ENCODE data around the gene SLC44A4.

Gene SLC44A4

DNA sequence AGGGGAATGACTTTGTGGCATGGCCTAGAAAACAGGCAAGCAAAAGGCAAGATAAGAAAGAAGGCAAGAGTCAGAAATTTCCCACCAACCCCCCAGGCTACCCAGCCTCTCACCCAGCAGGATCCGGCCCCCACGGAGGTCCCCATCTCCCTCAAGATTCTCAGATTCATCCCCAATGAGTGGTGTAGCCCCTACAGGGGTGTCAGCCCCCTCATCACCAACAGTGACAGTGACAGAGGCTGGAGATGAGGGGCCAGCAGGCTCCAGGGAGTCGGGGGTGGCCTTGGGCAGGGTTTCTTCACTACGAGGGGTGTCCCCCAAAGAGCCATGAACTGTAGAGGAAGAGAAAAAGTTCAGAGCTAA lies 17.7 kb upstream of the SLC44A4 start:
- TF ChIP-seq, protein P1, sequence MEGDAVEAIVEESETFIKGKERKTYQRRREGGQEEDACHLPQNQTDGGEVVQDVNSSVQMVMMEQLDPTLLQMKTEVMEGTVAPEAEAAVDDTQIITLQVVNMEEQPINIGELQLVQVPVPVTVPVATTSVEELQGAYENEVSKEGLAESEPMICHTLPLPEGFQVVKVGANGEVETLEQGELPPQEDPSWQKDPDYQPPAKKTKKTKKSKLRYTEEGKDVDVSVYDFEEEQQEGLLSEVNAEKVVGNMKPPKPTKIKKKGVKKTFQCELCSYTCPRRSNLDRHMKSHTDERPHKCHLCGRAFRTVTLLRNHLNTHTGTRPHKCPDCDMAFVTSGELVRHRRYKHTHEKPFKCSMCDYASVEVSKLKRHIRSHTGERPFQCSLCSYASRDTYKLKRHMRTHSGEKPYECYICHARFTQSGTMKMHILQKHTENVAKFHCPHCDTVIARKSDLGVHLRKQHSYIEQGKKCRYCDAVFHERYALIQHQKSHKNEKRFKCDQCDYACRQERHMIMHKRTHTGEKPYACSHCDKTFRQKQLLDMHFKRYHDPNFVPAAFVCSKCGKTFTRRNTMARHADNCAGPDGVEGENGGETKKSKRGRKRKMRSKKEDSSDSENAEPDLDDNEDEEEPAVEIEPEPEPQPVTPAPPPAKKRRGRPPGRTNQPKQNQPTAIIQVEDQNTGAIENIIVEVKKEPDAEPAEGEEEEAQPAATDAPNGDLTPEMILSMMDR (IDR thresholded peaks at IDR 0.05; ENCODE audit: insufficient read depth, low read depth, low read length, missing control alignments): no peak
- H3K4me3 ChIP-seq (ENCODE audit: low read depth, low read length): peak overlapping the region; percentile 78
- no peak for DNase-seq (ENCODE audit: low read depth)

DNA sequence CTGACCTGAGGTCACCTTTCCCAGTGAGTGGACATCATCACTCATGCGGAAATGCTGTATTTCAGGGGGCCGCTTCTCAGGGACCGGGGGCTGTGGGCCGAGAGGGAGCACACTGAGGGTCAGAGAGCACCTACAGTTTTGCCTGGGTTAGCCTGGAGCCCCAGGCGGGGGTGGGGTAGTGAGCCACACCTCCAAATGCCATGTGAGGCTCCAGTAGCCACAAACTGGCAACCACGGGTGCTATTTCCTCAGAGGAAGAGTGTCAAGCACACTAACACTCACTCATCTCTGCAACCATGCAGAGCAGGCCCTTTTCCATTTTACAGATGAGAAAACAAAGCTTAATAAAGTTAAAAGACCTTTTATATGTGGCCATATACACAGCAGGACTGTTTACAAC lies 14.0 kb upstream of the SLC44A4 start:
- DNase-seq (ENCODE audit: low read depth): no peak
- H3K4me3 ChIP-seq (ENCODE audit: low read depth, low read length): no peak overlapping the region
- TF ChIP-seq, protein P1 (IDR thresholded peaks at IDR 0.05; ENCODE audit: insufficient read depth, low read depth, low read length, missing control alignments): no peak

DNA sequence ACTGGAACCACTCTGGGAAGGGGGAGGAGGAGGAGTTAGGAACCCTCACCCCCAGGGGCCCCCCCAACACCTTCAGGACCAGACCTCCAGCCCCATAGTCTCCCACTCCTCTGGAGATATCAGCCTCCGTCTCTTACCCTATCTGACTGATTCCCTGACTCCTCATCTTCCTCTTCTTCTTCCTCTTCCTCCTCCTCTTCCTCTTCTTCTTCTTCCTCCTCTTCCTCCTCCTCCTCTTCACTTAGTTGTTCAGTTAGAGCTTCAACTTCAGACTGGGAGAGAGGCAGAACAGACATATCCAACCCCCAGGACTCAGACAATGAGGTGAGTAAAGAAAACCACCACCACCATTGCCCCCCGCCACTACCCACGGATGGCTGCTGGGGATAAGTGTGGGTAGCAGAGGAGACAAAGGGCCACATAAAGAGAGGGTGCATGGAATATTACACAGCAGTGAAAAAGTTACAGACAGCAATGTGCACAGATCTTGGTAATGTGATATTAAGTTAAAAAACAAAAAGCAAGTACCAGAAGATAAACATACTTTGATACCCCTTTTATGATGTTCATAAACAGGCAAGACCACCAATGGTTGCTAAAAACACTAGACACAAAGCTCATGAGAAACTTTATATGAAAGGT lies 10.7 kb upstream of the SLC44A4 start:
- DNase-seq (ENCODE audit: low read depth): no peak
- TF ChIP-seq, protein P1 (IDR thresholded peaks at IDR 0.05; ENCODE audit: insufficient read depth, low read depth, low read length, missing control alignments): no peak

GRCh38 chr6:31888276-31889258 lies 9.8 kb upstream of the SLC44A4 start:
- no peak overlapping the region for H3K4me3 ChIP-seq (ENCODE audit: low read depth, low read length)
- TF ChIP-seq, protein P1 (IDR thresholded peaks at IDR 0.05; ENCODE audit: insufficient read depth, low read depth, low read length, missing control alignments): peak; percentile 79
- DNase-seq (ENCODE audit: low read depth): peak; percentile 38

More for the DNA sequence above, 10.7 kb upstream of the SLC44A4 start:
- no peak overlapping the region for H3K4me3 ChIP-seq (ENCODE audit: low read depth, low read length)

DNA sequence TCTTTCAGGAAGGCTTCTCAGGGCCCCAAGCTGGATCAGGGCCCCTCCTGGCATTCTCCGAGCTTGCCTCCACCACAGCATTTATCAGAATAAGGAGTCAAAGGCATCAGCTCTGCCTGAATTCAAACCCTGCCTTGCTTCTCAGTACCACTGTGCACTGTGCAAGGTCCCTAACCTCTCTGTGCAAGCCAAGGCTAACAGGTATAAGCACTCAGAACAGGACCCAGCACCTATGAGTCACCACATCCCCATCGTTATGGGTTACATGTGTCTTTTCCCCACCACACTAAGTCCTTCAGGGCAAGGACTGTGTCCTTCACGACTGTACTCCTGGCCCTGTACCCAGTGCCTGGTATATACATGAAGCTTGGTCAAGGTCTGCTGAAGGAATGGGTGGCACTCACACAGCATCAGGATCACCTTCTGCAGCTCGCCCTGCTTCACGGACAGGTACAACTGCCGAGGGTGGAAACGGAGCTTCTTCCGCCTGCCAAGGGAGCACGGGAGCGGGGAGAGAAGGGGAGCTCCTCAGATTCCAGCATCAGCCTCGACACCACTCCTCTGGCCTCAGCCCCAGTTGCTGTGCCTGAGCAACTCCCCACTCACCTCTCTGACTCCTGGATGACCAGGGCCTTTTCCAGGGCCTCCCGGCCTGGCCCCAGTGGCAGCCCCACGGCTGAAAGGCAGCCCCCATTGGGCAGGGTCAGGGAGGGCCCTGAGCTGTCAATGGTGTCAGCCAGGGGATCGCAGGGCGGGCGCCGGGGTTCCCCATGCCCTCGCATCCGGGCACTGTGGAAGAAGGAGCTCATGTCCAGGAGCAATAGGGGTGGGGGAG lies 8.6 kb upstream of the SLC44A4 start:
- H3K4me3 ChIP-seq (ENCODE audit: low read depth, low read length): no peak overlapping the region
- TF ChIP-seq, protein P1 (IDR thresholded peaks at IDR 0.05; ENCODE audit: insufficient read depth, low read depth, low read length, missing control alignments): no peak
- DNase-seq (ENCODE audit: low read depth): no peak

DNA sequence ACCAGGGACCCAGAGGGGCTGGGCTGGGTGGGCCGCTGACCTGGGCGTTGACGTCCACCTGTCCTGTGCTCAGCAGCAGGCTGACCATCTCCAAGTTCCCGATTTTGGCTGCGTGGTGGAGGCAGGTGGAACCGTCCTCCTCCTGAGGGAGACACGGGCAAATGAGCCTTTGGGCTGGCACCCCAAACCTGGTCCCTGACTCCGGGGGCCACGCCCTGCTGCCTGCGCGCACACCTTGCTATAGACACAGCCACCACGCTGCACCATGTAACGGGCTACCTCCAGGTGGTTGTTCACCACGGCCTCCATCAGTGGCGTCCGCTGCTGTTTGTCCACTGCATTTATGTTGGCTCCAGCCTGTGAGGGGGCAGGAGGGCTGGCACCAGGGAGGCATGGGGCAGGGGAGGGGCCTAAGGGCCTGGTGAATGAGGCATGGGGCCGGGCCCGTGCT lies 7.8 kb upstream of the SLC44A4 start:
- DNase-seq (ENCODE audit: low read depth): no peak
- TF ChIP-seq, protein P1 (IDR thresholded peaks at IDR 0.05; ENCODE audit: insufficient read depth, low read depth, low read length, missing control alignments): no peak
- no peak overlapping the region for H3K4me3 ChIP-seq (ENCODE audit: low read depth, low read length)

Data from GM12865 (cell line).